Stimulated activated CD8-positive, alpha-beta memory T cell treated with anti-CD3 and anti-CD28 coated beads, Interleukin-12 subunit alpha, Interleukin-12 subunit beta, amount 100 ng/mL, for 24 hours (primary cell): ENCODE results near the gene VAMP3.
"Not testable (repeated sequence)": the region's sequence is repeated elsewhere in the genome, so short reads cannot be mapped to it uniquely, and the experiment has no call there.

Source experiments
- DNase-seq: peaks from one replicate; pipeline ENCODE4 v3.0.0-alpha.2; 2020; ENCODE audit errors: extremely low read depth

The VAMP3 gene

DNA sequence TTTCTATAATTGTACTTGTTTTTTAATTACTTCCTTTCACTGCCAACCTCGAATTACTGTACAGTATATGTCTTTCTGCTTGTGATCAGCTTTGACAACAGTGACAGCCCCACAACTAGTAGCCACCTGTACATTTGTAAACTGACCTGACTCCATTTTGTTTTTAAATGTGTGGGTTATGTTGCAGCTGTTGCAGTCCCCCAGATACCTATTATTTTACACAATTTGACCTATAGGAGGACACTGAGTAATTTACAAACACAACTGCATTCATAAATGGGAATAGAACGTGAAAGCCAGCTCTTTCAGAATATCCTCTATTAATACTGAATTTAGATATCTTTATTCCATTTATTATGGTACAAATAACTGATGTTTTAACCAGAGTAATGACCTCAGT is 2.5 kb upstream of the VAMP3 start:
- no peak for DNase-seq

DNA sequence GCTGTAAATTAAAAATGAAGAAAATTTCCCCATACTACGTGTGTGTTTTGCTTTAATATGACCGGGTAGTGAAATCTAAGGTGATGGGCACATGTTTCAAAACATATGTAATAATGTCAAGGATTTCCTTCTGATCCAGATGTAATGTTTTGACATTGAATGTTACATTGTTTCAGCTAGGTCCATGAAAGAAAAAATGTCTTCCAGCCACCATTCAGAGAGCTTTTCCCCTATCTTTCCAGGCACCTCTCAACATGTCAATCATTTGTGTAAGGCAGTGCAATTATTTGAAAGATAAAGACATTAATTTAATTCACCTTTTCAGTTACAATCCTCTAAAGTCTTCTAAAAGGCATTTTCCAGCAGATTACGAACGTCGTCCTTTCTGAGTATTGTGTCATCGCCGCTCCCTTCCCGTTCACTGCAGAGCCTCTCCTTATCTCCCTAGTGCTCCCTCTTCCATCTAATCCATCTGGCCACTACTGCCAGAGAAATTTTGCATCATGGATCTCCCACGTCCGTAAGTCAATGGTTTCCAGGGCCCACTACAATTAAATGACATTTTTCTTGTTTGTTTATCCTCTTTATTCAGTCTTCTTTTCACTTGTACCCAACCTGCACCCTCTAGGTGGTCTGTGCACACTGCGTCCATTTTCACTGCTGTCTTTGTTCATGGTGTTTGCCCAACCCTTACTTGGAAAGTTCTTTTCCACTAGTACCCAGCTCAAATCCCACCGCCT is 1.3 kb upstream of the VAMP3 start:
- no peak for DNase-seq

- no peak for DNase-seq
Measured at GRCh38 chr1:7770669-7770996, 463 bp upstream of the VAMP3 start.

GRCh38 chr1:7771823-7772299 is 765 bp downstream of the VAMP3 start:
- no peak for DNase-seq

GRCh38 chr1:7777591-7777990 is 6.5 kb downstream of the VAMP3 start:
- no peak for DNase-seq

DNA sequence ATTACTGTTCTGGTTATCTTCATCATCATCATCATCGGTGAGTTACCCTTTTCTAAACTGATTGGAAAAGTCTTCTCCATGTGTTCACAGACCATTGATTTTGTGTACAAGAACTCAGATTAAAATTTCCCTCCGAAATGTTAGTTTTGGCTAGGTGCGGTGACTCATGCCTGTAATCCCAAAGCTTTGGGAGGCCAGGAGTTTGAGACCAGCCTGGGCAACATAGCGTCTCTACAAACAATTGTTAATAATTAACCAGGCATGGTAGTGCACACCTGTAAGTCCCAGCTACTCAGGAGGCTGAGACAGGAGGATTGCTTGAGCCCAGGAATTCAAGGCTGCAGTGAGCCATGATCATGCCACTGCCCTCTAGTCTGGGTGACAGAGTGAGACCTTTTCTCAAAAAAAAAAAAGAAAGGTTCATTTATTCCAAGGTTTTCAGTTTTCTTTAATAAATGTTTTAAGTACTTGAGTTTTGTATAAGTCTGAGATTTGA is 7.1 kb downstream of the VAMP3 start:
- no peak for DNase-seq

DNA sequence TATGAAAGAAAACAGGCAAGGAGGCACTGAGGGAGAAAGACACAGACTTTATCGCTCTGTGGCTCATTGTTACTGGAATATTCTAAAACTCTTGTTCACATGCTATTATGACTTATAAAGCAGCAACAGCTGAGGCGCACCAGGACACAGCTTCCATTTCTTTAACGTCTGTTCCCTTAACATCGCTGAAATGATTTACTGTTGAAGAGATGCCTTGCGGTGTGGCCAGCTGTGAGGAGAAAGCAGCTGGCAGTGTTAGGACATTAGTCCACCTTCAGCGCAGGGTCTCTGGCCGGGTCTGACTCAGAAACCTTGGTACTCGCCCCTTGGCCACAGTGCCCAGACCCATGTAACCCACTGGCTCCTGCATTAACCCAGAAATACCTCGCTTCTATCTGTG is 9.9 kb downstream of the VAMP3 start:
- DNase-seq: no peak

- no peak for DNase-seq
Measured at GRCh38 chr1:7781501-7781900, 10.4 kb downstream of the VAMP3 start.

DNA sequence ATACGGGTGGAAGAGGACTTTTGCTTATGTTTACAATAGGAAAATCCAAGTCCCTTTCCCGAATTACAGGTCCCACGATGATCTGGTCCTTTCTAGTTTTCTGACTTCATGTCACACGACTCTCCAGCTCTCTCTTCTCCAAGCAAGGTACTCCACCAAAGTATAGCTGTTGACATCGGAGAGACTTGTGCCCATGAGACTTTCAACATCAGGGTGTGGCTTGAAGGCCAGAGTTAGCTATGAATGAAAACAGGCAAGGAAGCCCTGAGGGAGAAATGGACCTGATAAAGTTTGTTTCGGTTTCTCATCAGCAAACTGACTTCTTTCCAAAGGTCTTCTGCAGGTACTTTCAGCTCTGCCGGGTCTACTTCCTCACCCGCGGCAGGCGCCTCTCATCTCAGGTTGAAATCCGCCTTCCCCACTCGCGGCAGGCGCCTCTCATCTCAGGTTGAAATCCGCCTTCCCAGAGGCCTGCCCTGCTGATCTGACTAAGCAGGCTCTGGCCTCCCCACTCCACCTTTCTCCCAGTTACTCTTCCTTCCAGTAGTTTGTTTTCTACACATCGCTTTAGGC is 10.9 kb downstream of the VAMP3 start:
- DNase-seq: no peak

DNA sequence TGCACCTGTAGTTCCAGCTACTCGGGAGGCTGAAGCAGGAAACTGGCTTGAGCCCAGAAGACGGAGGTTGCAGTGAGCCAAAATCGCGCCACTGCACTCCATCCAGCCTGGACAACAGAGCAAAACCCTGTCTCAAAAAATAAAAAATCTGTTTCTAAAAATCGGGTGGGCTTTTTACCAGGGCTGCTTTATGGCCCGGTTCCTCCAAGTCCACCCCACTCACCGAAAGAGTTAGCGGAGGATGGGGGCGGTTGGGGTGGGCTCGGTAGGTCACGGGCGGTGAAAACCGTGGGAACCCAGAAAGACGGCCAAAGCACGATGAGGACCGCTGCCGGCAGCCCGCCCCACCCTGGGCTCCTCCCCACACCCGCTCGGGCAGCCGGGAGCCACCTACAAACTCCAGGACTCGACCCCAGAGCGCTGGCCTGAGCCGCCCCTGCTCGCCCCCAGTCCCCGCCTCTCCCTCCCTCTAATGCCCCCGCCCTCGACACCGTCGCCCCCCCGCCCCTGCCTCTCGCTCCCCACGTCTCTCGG is 12.1 kb downstream of the VAMP3 start:
- peak; percentile 5 for DNase-seq

GRCh38 chr1:7783826-7784491 is 12.9 kb downstream of the VAMP3 start, which contains the start of gene PER3:
Gene PER3, plus strand, starts transcription at chr1:7784291. Its CDS starts 587 bp downstream, at chr1:7784878.
- DNase-seq: peak; percentile 75

- no peak for DNase-seq
Measured at GRCh38 chr1:7784492-7785071, 13.5 kb downstream of the VAMP3 start.

- DNase-seq: no peak
Measured at GRCh38 chr1:7785108-7785507, 14.0 kb downstream of the VAMP3 start.

DNA sequence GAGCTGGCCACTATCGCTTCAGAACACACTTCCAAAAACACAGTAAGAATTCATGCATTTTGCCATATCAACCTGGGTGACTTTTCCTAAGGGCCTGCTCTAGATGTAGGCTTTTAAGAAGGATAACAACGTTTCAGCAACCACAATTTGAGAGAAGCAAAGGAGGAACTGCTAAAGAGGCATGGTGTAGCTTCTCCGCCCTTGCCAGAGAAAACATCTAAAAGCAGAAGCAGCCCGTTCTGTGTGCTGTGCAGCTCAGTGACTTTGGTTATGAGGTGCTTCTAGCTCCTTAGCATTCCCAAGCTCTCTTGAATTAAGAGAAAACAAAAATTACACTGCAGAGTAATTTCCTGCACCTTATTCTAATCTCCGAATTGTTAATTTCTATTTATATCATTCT is 15.7 kb downstream of the VAMP3 start:
- DNase-seq: no peak

DNA sequence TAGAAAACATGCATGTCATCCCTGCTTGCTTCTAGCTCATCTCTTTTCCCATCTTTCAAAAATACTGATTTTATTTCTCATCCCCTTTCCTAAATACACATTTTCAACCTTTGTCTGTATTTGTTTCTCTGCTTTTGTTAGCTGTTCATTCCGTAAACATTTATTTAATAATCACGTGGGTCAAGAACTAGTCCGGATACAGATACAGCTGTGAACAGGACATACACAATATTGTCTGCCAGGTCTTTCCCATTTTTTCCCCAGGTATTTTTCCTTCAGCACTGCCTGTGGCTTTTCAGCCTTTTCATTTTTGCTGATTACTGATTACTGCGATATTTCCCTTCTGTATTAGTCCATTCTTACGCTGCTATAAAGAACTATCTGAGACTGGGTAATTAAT is 18.7 kb downstream of the VAMP3 start:
- DNase-seq: no peak

GRCh38 chr1:7791027-7791426 is 19.9 kb downstream of the VAMP3 start:
- not testable (repeated sequence) for DNase-seq

DNA sequence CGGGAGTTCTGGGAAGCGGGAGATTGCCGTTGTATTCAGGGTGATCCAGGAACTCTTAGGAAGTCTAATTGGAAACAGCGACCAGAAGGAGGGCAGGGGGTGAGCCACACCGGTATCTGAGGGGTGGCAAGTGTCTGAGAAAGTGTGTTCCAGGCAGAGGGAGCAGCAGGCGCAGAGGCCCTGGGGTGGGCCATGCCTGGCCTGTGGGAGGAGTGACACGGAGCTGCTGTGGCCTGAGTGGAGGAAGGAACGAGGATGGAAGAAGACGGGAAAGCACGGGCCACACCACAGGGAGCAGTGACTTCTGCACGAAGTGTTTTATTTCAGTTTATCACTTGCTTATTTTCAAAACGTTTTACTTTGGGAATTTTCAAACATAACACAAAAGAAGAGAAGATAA is 24.3 kb downstream of the VAMP3 start:
- no peak for DNase-seq

GRCh38 chr1:7805460-7805859 is 34.4 kb downstream of the VAMP3 start:
- DNase-seq: no peak

GRCh38 chr1:7808253-7808844 is 37.3 kb downstream of the VAMP3 start:
- no peak for DNase-seq

- no peak for DNase-seq
Measured at GRCh38 chr1:7809742-7810141, 38.6 kb downstream of the VAMP3 start.

GRCh38 chr1:7810395-7810794 is 39.3 kb downstream of the VAMP3 start:
- no peak for DNase-seq

GRCh38 chr1:7811476-7811875 is 40.4 kb downstream of the VAMP3 start:
- DNase-seq: no peak
